HuH-7.5 (cell line): Measurements from ENCODE around the gene TMEM219.
A peak's percentile ranks its signal among the peaks of the same experiment; 100 is the strongest.
"Not testable (repeated sequence)": the region's sequence is repeated elsewhere in the genome, so short reads cannot be mapped to it uniquely, and the experiment has no call there.

Experiments used
- DNase-seq: peaks from one replicate; pipeline ENCODE4 v3.0.0; 2011; ENCODE audit warnings: low spot score

Gene TMEM219

GRCh38 chr16:29951625-29952365 is 10.1 kb upstream of the TMEM219 start:
- DNase-seq: no peak

GRCh38 chr16:29958756-29959155 is 3.1 kb upstream of the TMEM219 start:
- DNase-seq: no peak

GRCh38 chr16:29959293-29959692 is 2.6 kb upstream of the TMEM219 start:
- no peak for DNase-seq

GRCh38 chr16:29959821-29960220 is 2.1 kb upstream of the TMEM219 start:
- not testable (repeated sequence) for DNase-seq

- DNase-seq: no peak
These were observed 776 bp upstream of the TMEM219 start for GRCh38 chr16:29961127-29961478.

GRCh38 chr16:29962344-29962994 is 590 bp downstream of the TMEM219 start:
- no peak for DNase-seq

- DNase-seq: no peak
These were observed 1.3 kb downstream of the TMEM219 start for GRCh38 chr16:29963021-29963743.

GRCh38 chr16:29968205-29968604 is 6.3 kb downstream of the TMEM219 start:
- no peak for DNase-seq

- DNase-seq: no peak
These were observed 9.4 kb downstream of the TMEM219 start for GRCh38 chr16:29971304-29971703.

- no peak for DNase-seq
These were observed 10.6 kb downstream of the TMEM219 start for GRCh38 chr16:29972500-29972899.

- DNase-seq: no peak
These were observed 11.1 kb downstream of the TMEM219 start for GRCh38 chr16:29972992-29973383.

- DNase-seq: peak; percentile 98
These were observed 11.7 kb downstream of the TMEM219 start, which contains the start of gene TAOK2 for GRCh38 chr16:29973384-29974246. TSS of gene TAOK2 (plus strand) at chr16:29973868. CDS start at chr16:29977773, 3,905 bp downstream.

GRCh38 chr16:29974291-29975133 is 12.6 kb downstream of the TMEM219 start:
- peak; percentile 29 for DNase-seq

- DNase-seq: no peak
These were observed 13.3 kb downstream of the TMEM219 start for GRCh38 chr16:29975134-29975538.

GRCh38 chr16:29975811-29976511 is 14.1 kb downstream of the TMEM219 start:
- DNase-seq: no peak

GRCh38 chr16:29977063-29977825 is 15.4 kb downstream of the TMEM219 start:
- DNase-seq: no peak

- no peak for DNase-seq
These were observed 16.2 kb downstream of the TMEM219 start for GRCh38 chr16:29978081-29978480.

- no peak for DNase-seq
These were observed 16.8 kb downstream of the TMEM219 start for GRCh38 chr16:29978564-29979270.
